Sciatic nerve (tissue), 2 donors: ENCODE measurements around the gene CCDC183. TPM values are rescaled to one million over a fixed set of nuclear protein-coding genes. Genes with fewer than 3 reads are reported as not detected.
A peak's percentile ranks its signal among the peaks of the same experiment; 100 is the strongest.
"Not testable (repeated sequence)": the region's sequence is repeated elsewhere in the genome, so short reads cannot be mapped to it uniquely, and the experiment has no call there.

Experiments
- ATAC-seq: fragments of 200-7000 bp; cut with Tn5 transposase; one replicate; pipeline ENCODE4 v1.9.1; 2020; ENCODE audit warnings: mild to moderate bottlenecking, moderate library complexity
- DNase-seq: peaks from one replicate; pipeline ENCODE4 v3.0.0-alpha.2; 2020; ENCODE audit warnings: low spot score
- intact Hi-C: fragments of 100-400 bp; cut with DNase I; formaldehyde crosslinking; loops from one replicate; pipeline ENCODE4 v1.14.2; 2022
- total RNA-seq: library from RNA; stranded (reverse); fragmentation: NEBNext Ultra II Directional; extraction: Animal tissue kit (Norgen Biotek cat#: 25700); gene quantifications from one replicate; pipeline ENCODE4 v1.2.1, GENCODE V29; 2021
- donor health status: DM: no; HTN: no; CAD: no.
- donor health status: DM: no; HTN: no; CAD: no.

Gene CCDC183
- total RNA-seq, 1 donor from 2014 or later = 2.5 TPM

- ATAC-seq = no peak
- intact Hi-C loops = no loop called here
- DNase-seq = no peak
These were observed 18.8 kb upstream of the CCDC183 start for GRCh38 chr9:136777359-136777758.

GRCh38 chr9:136779808-136780207 lies 16.3 kb upstream of the CCDC183 start:
- DNase-seq = no peak
- no peak for ATAC-seq
- intact Hi-C loops = no loop called here

GRCh38 chr9:136782452-136782851 lies 13.7 kb upstream of the CCDC183 start:
- no peak for DNase-seq
- ATAC-seq = no peak
- intact Hi-C loops = no loop called here

- DNase-seq (no peak), ATAC-seq (no peak)
- intact Hi-C loops = no loop called here
These were observed 11.7 kb upstream of the CCDC183 start for GRCh38 chr9:136784249-136784996.

- ATAC-seq (no peak), DNase-seq (no peak)
- intact Hi-C loops = no loop called here
These were observed 11.2 kb upstream of the CCDC183 start for GRCh38 chr9:136784997-136785361.

GRCh38 chr9:136785565-136786355 lies 10.4 kb upstream of the CCDC183 start:
- intact Hi-C loops, DNase-seq: not testable (repeated sequence)

GRCh38 chr9:136786451-136786850 lies 9.7 kb upstream of the CCDC183 start:
- intact Hi-C loops = no loop called here
- DNase-seq (no peak), ATAC-seq (no peak)

More at GRCh38 chr9:136785565-136786355, 10.4 kb upstream of the CCDC183 start:
- not testable (repeated sequence) for ATAC-seq

- intact Hi-C loops = not testable (repeated sequence)
These were observed 9.2 kb upstream of the CCDC183 start for GRCh38 chr9:136786983-136787382.

GRCh38 chr9:136787690-136788400 lies 8.3 kb upstream of the CCDC183 start:
- intact Hi-C loops = no loop called here
- DNase-seq = no peak
- no peak for ATAC-seq

More at GRCh38 chr9:136786983-136787382, 9.2 kb upstream of the CCDC183 start:
- not testable (repeated sequence) for ATAC-seq, DNase-seq

- intact Hi-C loops, DNase-seq, ATAC-seq: not testable (repeated sequence)
These were observed 7.3 kb upstream of the CCDC183 start for GRCh38 chr9:136788644-136789522.

- DNase-seq (no peak), ATAC-seq (no peak)
- intact Hi-C loops = no loop called here
These were observed 6.6 kb upstream of the CCDC183 start for GRCh38 chr9:136789523-136789937.

GRCh38 chr9:136790640-136791515 lies 5.3 kb upstream of the CCDC183 start, which contains the start of gene TMEM141:
TSS of gene TMEM141 (plus strand) at chr9:136791344. CDS start at chr9:136791371, 27 bp downstream.
- intact Hi-C loops = no loop called here
- DNase-seq (peak; percentile 100), ATAC-seq (peak; percentile 97)

GRCh38 chr9:136791516-136792276 lies 4.4 kb upstream of the CCDC183 start:
- intact Hi-C loops = no loop called here
- ATAC-seq (peak; percentile 1), DNase-seq (peak; percentile 82)

GRCh38 chr9:136792321-136793085 lies 3.6 kb upstream of the CCDC183 start:
- no peak for ATAC-seq
- no peak for DNase-seq
- intact Hi-C loops = no loop called here

- DNase-seq (no peak), ATAC-seq (no peak)
- intact Hi-C loops = no loop called here
These were observed 2.8 kb upstream of the CCDC183 start for GRCh38 chr9:136793086-136793946.
